ENCODE data around the gene UPK3BL1.
"Not testable (repeated sequence)": the region's sequence is repeated elsewhere in the genome, so short reads cannot be mapped to it uniquely, and the experiment has no call there.

- TF ChIP-seq FOXK2 (IDR thresholded peaks at IDR 0.05); ZNF384 (IDR thresholded peaks at IDR 0.05); BHLHE40 (IDR thresholded peaks at IDR 0.05; ENCODE audit: borderline replicate concordance); SP1 (IDR thresholded peaks at IDR 0.05); NFRKB (IDR thresholded peaks at IDR 0.05); FOXA1 (IDR thresholded peaks at IDR 0.05); FOXM1 (IDR thresholded peaks at IDR 0.05; ENCODE audit: borderline replicate concordance); ARNT (IDR thresholded peaks at IDR 0.05): not testable (repeated sequence)
Observed at GRCh38 chr7:102675545-102675944, 33.0 kb upstream of the UPK3BL1 start.

Data from HEK293T (cell line).